ENCODE data around the gene OR9A4. TPM values are rescaled to one million over a fixed set of nuclear protein-coding genes. Genes with fewer than 3 reads are reported as not detected.

Gene OR9A4
- total RNA-seq, 1 experiment from 2014 or later, result not detected

- H3T11ph ChIP-seq (ENCODE audit: low read length), result no peak overlapping the region
- H3K27ac ChIP-seq (ENCODE audit: insufficient read length, low read depth, low read length), result no peak overlapping the region
- peaks cover 9 to 10% of the 10 kb centered on the region in 2 experiments for H3K4me1 Mint-ChIP-seq
- no peak overlapping the region for H2BK20ac ChIP-seq (ENCODE audit: low read depth, low read length, poor library complexity, severe bottlenecking)
- H2BK12ac ChIP-seq (ENCODE audit: insufficient read length, low read depth, low read length), result no peak overlapping the region
- no peak overlapping the region for H3K4ac ChIP-seq (ENCODE audit: low read depth, low read length)
- H2AK5ac ChIP-seq (ENCODE audit: insufficient read length, low read length), result no peak overlapping the region
- no peaks in the 10 kb centered on the region for H3K36me3 Mint-ChIP-seq (ENCODE audit: insufficient read depth in 1 of 3, low read depth in 3 of 3)
- no peak overlapping the region for H4K8ac ChIP-seq (replicated peaks; ENCODE audit: insufficient read length, low read depth, low read length)
- no peak overlapping the region for H2AFZ ChIP-seq (ENCODE audit: low read length)
- H3K27ac Mint-ChIP-seq, result no peak overlapping the region
- no peak overlapping the region for H3K23ac ChIP-seq (ENCODE audit: insufficient read length, low read depth, low read length)
- no peaks in the 10 kb centered on the region for H3K9me3 Mint-ChIP-seq
- H3K4me3 Mint-ChIP-seq, result no peak overlapping the region
- H3K79me1 ChIP-seq (ENCODE audit: insufficient read depth, low read depth, low read length, poor library complexity, severe bottlenecking), result no peaks in the 10 kb centered on the region
- no peak overlapping the region for H4K91ac ChIP-seq (ENCODE audit: insufficient read length, low read depth, low read length)
- no peak overlapping the region for H3K56ac ChIP-seq (ENCODE audit: insufficient read length, low read depth, low read length)
- no CpG with 5 or more reads among the region's 3 CpGs for whole genome bisulfite sequencing (ENCODE audit: extremely low coverage, insufficient read length, low lambda C conversion rate)
- peaks cover 2% of the 10 kb centered on the region; the same call in 1 of the 2 replicates for H3K27me3 Mint-ChIP-seq (ENCODE audit: low read depth)
- no peak overlapping the region for H3K18ac ChIP-seq (ENCODE audit: insufficient read length, low read depth, low read length)
- no peak overlapping the region for H3K14ac ChIP-seq (ENCODE audit: insufficient read depth, low read length)
- no peaks in the 10 kb centered on the region for H3K23me2 ChIP-seq (ENCODE audit: insufficient read length, low read depth, low read length, poor library complexity, severe bottlenecking)
- no peaks in the 10 kb centered on the region; the same call in 1 of the 2 replicates for H3K4me1 ChIP-seq (ENCODE audit: insufficient read depth, low read length)
- H3K9ac ChIP-seq (ENCODE audit: extremely low read depth, insufficient read length, low read length), result no peak overlapping the region
- H4K20me1 ChIP-seq (ENCODE audit: control insufficient read depth, insufficient read depth, insufficient read length), result no peaks in the 10 kb centered on the region
- no peak overlapping the region for H4K5ac ChIP-seq (ENCODE audit: insufficient read length, low read depth, low read length)
- no peak overlapping the region for H3K4me2 ChIP-seq (ENCODE audit: insufficient read depth, insufficient read length, low read length)
- TF ChIP-seq, protein P1, sequence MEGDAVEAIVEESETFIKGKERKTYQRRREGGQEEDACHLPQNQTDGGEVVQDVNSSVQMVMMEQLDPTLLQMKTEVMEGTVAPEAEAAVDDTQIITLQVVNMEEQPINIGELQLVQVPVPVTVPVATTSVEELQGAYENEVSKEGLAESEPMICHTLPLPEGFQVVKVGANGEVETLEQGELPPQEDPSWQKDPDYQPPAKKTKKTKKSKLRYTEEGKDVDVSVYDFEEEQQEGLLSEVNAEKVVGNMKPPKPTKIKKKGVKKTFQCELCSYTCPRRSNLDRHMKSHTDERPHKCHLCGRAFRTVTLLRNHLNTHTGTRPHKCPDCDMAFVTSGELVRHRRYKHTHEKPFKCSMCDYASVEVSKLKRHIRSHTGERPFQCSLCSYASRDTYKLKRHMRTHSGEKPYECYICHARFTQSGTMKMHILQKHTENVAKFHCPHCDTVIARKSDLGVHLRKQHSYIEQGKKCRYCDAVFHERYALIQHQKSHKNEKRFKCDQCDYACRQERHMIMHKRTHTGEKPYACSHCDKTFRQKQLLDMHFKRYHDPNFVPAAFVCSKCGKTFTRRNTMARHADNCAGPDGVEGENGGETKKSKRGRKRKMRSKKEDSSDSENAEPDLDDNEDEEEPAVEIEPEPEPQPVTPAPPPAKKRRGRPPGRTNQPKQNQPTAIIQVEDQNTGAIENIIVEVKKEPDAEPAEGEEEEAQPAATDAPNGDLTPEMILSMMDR (conservative IDR thresholded peaks at IDR 0.05), result no peak
- no peak overlapping the region for H2BK5ac ChIP-seq (ENCODE audit: insufficient read length, low read length)
- no peak for DNase-seq
- no peak overlapping the region for H2BK15ac ChIP-seq (ENCODE audit: low read depth, low read length)
- no peaks in the 10 kb centered on the region for H3K27me3 ChIP-seq (ENCODE audit: insufficient read depth, low read length)
- no peaks in the 10 kb centered on the region for H3K79me2 ChIP-seq (ENCODE audit: insufficient read depth, low read length)
- H3K9me3 ChIP-seq (ENCODE audit: control insufficient read depth, low read depth, low read length), result no peaks in the 10 kb centered on the region
- H2BK120ac ChIP-seq (ENCODE audit: low read depth, low read length, poor library complexity, severe bottlenecking), result no peak overlapping the region
Observed at GRCh38 chr7:141956084-141956483, 39.9 kb downstream of the OR9A4 start.
